Measurements from ENCODE around the gene IPMK. TPM values are rescaled to one million over a fixed set of nuclear protein-coding genes. Genes with fewer than 3 reads are reported as not detected.

IPMK gene
- total and polyA plus RNA-seq, 2 experiments from 2014 or later: 5.5 to 17.8 TPM

- Histone ChIP-seq H2AFZ (no peak overlapping the region), H3K79me2 (replicated peaks; ENCODE audit: insufficient read depth) (no peaks in the 10 kb centered on the region), H3K4me2 (no peak overlapping the region), H3F3A (replicated peaks; ENCODE audit: low read depth) (no peaks in the 10 kb centered on the region), H3K27ac (ENCODE audit: low read depth) (no peak overlapping the region), H3K9me2 (ENCODE audit: insufficient read depth) (no peaks in the 10 kb centered on the region), H3K27me3 (ENCODE audit: insufficient read depth) (no peaks in the 10 kb centered on the region), H3K4me1 (ENCODE audit: insufficient read depth) (no peaks in the 10 kb centered on the region), H3K36me3 (ENCODE audit: insufficient read depth) (no peaks in the 10 kb centered on the region), H3K4me3 (no peak overlapping the region), H4K20me1 (replicated peaks; ENCODE audit: insufficient read depth) (no peaks in the 10 kb centered on the region)
- H3K27me3 Mint-ChIP-seq (ENCODE audit: insufficient read depth, low read depth, poor library complexity): no peaks in the 10 kb centered on the region
- H3K27ac Mint-ChIP-seq: no peak overlapping the region
- no peaks in the 10 kb centered on the region for H3K9me3 Mint-ChIP-seq
- no peak overlapping the region for H3K4me3 Mint-ChIP-seq
- DNase-seq (ENCODE audit: low spot score) (no peak), ATAC-seq (no peak)
- H3K36me3 Mint-ChIP-seq (ENCODE audit: low read depth): no peaks in the 10 kb centered on the region
- peaks cover 2% of the 10 kb centered on the region; the same call in 2 of the 3 replicates for H3K4me1 Mint-ChIP-seq
- TF ChIP-seq STAT1 (IDR thresholded peaks at IDR 0.05; ENCODE audit: unreplicated experiment) (no peak), CREB1 (CRISPR knock-in tag; IDR thresholded peaks at IDR 0.05; ENCODE audit: low read depth) (no peak), NANOG (IDR thresholded peaks at IDR 0.05; ENCODE audit: borderline replicate concordance) (no peak), ZNF114 (CRISPR knock-in tag; IDR thresholded peaks at IDR 0.05) (no peak), ZNF331 (CRISPR knock-in tag; IDR thresholded peaks at IDR 0.05; ENCODE audit: low read depth) (no peak), JUNB (IDR thresholded peaks at IDR 0.05; ENCODE audit: unreplicated experiment) (no peak), POLR2AphosphoS5 (IDR thresholded peaks at IDR 0.05; ENCODE audit: low read depth) (no peak), REST (IDR thresholded peaks at IDR 0.05; ENCODE audit: unreplicated experiment) (no peak), CTCF (conservative IDR thresholded peaks at IDR 0.05; ENCODE audit: low read depth in 2 of 2) (no peak)
These were observed 83.5 kb downstream of the IPMK start for GRCh38 chr10:58184120-58184670.

GRCh38 chr10:58180666-58181065 is 87.0 kb downstream of the IPMK start:
- H3K27ac Mint-ChIP-seq: no peak overlapping the region

More at GRCh38 chr10:58180666-58181065, 87.0 kb downstream of the IPMK start:
- Histone ChIP-seq H3K36me3 (ENCODE audit: insufficient read depth) (no peaks in the 10 kb centered on the region), H3K4me1 (ENCODE audit: insufficient read depth) (no peaks in the 10 kb centered on the region), H3K4me3 (no peak overlapping the region), H3K27ac (ENCODE audit: low read depth) (no peak overlapping the region), H3K4me2 (no peak overlapping the region), H4K20me1 (replicated peaks; ENCODE audit: insufficient read depth) (no peaks in the 10 kb centered on the region), H3K9me2 (ENCODE audit: insufficient read depth) (no peaks in the 10 kb centered on the region), H3F3A (replicated peaks; ENCODE audit: low read depth) (no peaks in the 10 kb centered on the region), H3K27me3 (ENCODE audit: insufficient read depth) (no peaks in the 10 kb centered on the region), H2AFZ (no peak overlapping the region), H3K79me2 (replicated peaks; ENCODE audit: insufficient read depth) (no peaks in the 10 kb centered on the region)
- DNase-seq (ENCODE audit: low spot score) (no peak), ATAC-seq (no peak)
- no peaks in the 10 kb centered on the region for H3K9me3 Mint-ChIP-seq
- no peaks in the 10 kb centered on the region for H3K27me3 Mint-ChIP-seq (ENCODE audit: insufficient read depth, low read depth, poor library complexity)
- no peak for TF ChIP-seq NANOG (IDR thresholded peaks at IDR 0.05; ENCODE audit: borderline replicate concordance)
- TF ChIP-seq EZH2 (IDR thresholded peaks at IDR 0.05; ENCODE audit: low read depth, unreplicated experiment): no peak
- no peaks in the 10 kb centered on the region for H3K4me1 Mint-ChIP-seq
- H3K36me3 Mint-ChIP-seq (ENCODE audit: low read depth): no peaks in the 10 kb centered on the region
- no peak overlapping the region for H3K4me3 Mint-ChIP-seq

All from GM23338 (cell line).